Posterior cingulate gyrus (tissue), 11 donors: ENCODE measurements around the gene TULP4.
"Not testable (repeated sequence)": the region's sequence is repeated elsewhere in the genome, so short reads cannot be mapped to it uniquely, and the experiment has no call there.

Experiments
- DNase-seq, 10 donors: peaks; one replicate each; pipeline versions ENCODE4 v3.0.0 to v3.0.0-alpha.2; 2020 to 2021; ENCODE audit warnings: mixed read lengths in 3 of 10
- intact Hi-C: fragments of 100-400 bp; cut with DNase I; formaldehyde crosslinking; loops from one replicate; pipeline ENCODE4 v1.15.1; 2023

The TULP4 gene

GRCh38 chr6:158544428-158544827, 232.2 kb downstream of the TULP4 start:
- peak in 1 of 10 donors; percentile 79 for DNase-seq
- intact Hi-C loops, result no loop called here

- peak in 1 of 10 donors; percentile 85 for DNase-seq
- intact Hi-C loops, result no loop called here
Observed at GRCh38 chr6:158545043-158545966, 233.0 kb downstream of the TULP4 start.

GRCh38 chr6:158548418-158549161, 236.3 kb downstream of the TULP4 start:
- peak in 1 of 10 donors; percentile 49 for DNase-seq
- intact Hi-C loops, result no loop called here

- no peak for DNase-seq
- intact Hi-C loops, result no loop called here
Observed at GRCh38 chr6:158552055-158552795, 240.0 kb downstream of the TULP4 start.

GRCh38 chr6:158552796-158553138, 240.5 kb downstream of the TULP4 start:
- peak in 1 of 10 donors; percentile 19 for DNase-seq

GRCh38 chr6:158554611-158555361, 242.5 kb downstream of the TULP4 start:
- DNase-seq, result no peak
- intact Hi-C loops, result no loop called here

More at GRCh38 chr6:158552796-158553138, 240.5 kb downstream of the TULP4 start:
- intact Hi-C loops, result no loop called here

- intact Hi-C loops, result no loop called here
Observed at GRCh38 chr6:158556113-158556512, 243.8 kb downstream of the TULP4 start.

GRCh38 chr6:158557110-158557509, 244.8 kb downstream of the TULP4 start:
- DNase-seq, intact Hi-C loops: not testable (repeated sequence)

More at GRCh38 chr6:158556113-158556512, 243.8 kb downstream of the TULP4 start:
- DNase-seq, result no peak

GRCh38 chr6:158557927-158558326, 245.7 kb downstream of the TULP4 start:
- DNase-seq, result peak in 1 of 10 donors; percentile 48
- intact Hi-C loops, result no loop called here

- intact Hi-C loops, result no loop called here
- peak in 1 of 10 donors; percentile 77 for DNase-seq
Observed at GRCh38 chr6:158558415-158559306, 246.4 kb downstream of the TULP4 start.

- no peak for DNase-seq
- intact Hi-C loops, result no loop called here
Observed at GRCh38 chr6:158559338-158559894, 247.2 kb downstream of the TULP4 start.

GRCh38 chr6:158559895-158560835, 247.9 kb downstream of the TULP4 start, which contains the start of gene TMEM181:
TMEM181 (plus strand) TSS chr6:158560091; CDS start chr6:158560225, 134 bp downstream.
- intact Hi-C loops, result no loop called here
- peak; percentile 71 to 97 (median 80) for DNase-seq

- intact Hi-C loops, result no loop called here
- DNase-seq, result peak in 1 of 10 donors; percentile 79
Observed at GRCh38 chr6:158560836-158561320, 248.6 kb downstream of the TULP4 start.
